ENCODE measurements around the gene LMNTD2.

LMNTD2 gene, protein sequence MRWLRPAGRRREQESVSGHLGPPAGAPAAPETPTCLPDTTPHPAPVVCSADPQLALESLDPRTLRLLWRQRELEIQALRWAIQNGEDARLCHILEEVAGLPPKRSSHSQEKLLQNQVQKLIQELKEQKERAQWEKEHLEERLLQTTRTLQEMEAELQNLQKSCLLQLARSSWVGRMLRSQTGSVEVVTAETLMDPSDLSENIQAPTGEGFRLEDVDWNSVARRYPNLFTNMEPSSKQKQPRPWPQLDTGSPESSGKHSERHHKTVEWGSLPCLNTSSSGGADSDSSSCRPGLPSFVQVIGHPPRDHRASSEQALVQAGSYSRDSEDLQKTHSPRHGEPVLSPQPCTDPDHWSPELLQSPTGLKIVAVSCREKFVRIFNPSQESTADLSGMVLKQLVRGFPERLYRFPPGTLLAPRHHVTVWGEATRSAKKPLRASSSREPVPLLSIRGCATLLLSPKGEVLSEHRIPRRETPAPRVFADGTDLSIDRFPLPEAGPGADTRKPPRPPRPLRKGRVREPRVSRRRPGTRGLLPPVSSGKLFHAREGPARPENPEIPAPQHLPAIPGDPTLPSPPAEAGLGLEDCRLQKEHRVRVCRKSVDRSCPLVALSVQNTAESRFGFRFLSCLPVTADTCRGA

DNA sequence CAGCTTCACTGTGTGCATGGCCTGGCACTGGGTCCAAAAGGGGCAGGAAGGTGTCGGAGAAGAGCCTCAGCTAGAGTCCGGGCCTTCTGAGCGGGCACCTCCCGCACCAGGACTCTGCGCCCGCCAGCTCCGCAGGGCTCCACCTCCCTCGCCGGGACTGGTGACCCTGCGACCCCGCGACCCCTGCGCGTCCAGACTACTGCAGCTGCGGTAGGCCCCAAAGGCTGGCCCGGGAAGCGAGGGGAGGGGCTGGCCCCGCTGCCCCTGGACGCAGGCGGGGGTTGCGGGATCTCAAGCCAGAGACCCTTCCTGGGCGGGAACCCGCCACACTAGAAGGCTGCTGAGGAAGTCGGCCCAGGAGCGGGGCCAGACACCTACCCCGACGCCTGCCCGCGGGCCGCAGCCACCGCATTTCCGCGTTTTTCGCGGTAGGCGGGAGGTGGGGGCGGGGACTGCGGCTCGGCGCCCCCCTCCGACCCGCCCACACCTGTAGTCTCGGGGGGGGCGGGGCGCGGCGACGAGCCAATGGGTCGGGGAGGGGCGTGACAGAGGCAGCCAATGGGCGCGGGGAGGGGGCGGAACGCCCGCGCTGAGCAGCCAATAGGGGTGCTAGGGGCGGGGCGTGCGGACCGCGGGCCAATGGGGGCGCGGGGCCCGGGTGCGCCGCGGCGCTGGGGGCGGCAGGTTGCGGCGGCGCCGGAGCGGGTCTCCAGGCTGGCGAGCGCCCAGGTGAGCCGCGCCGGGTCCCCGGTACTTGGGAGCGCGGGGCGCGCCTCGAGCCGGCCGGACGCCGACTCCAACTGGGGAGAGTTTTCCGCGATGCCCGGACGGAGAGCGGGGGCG is at the start of gene LMNTD2, which contains the start of gene RASSF7:
Gene LMNTD2 (minus strand): TSS at position 434 of the 843 bp plus-strand sequence. CDS start 22 bp downstream, at position 412.
Gene RASSF7 (plus strand): TSS at position 666 of the 843 bp plus-strand sequence. CDS start 799 bp downstream, outside the sequence.
- H3K4me1 ChIP-seq (ENCODE audit: insufficient read depth, low read length) = peaks cover 9% of the 10 kb centered on the region
- peak within 1 kb of the TSS; percentile 83 for H3K9ac ChIP-seq (ENCODE audit: low read depth, low read length)
- H3K36me3 ChIP-seq (ENCODE audit: insufficient read depth, low read length) = no peaks in the 10 kb centered on the region
- no peaks in the 10 kb centered on the region for H3K9me3 ChIP-seq (ENCODE audit: control insufficient read depth, insufficient read depth, low read length)

DNA sequence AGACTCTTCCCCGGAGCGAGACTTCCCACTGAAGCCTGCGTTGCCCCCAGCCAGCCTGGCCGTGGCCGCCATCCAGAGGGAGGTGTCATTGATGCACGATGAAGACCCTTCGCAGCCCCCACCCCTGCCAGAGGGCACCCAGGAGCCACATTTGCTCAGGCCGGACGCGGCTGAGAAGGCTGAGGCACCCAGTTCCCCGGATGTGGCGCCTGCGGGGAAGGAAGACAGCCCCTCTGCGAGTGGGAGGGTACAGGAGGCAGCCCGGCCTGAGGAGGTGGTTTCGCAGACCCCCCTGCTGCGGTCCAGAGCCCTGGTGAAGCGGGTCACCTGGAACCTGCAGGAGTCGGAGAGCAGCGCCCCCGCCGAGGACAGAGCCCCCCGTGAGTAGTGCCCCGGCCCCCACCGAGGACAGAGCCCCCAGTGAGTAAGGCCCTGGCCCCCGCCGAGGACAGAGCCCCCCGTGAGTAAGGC is 48.8 kb upstream of the LMNTD2 start:
- H3K9me3 ChIP-seq (ENCODE audit: control insufficient read depth, insufficient read depth, low read length) = no peaks in the 10 kb centered on the region
- peaks cover 22% of the 10 kb centered on the region for H3K36me3 ChIP-seq (ENCODE audit: insufficient read depth, low read length)
- H3K4me1 ChIP-seq (ENCODE audit: insufficient read depth, low read length) = no peaks in the 10 kb centered on the region; the same call in 1 of the 2 replicates
- no peak overlapping the region for H3K9ac ChIP-seq (ENCODE audit: low read depth, low read length)

DNA sequence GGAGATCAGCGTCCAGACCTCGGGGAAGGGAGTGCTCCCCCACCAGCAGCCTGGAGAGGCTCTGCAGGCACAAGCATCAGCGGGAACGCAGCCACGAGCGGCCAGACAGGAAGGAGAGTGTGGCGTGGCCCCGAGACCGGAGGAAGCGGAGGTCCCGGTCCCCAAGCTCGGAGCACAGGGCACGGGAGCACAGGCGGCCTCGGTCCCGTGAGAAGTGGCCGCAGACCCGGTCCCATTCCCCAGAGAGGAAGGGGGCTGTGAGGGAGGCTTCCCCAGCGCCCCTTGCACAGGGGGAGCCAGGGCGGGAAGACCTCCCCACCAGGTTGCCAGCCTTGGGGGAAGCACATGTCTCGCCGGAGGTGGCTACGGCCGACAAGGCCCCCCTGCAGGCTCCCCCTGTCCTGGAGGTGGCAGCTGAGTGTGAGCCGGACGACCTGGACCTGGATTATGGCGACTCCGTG is 48.3 kb upstream of the LMNTD2 start:
- no peaks in the 10 kb centered on the region; the same call in 1 of the 2 replicates for H3K4me1 ChIP-seq (ENCODE audit: insufficient read depth, low read length)
- H3K9ac ChIP-seq (ENCODE audit: low read depth, low read length) = no peak overlapping the region
- H3K9me3 ChIP-seq (ENCODE audit: control insufficient read depth, insufficient read depth, low read length) = no peaks in the 10 kb centered on the region
- H3K36me3 ChIP-seq (ENCODE audit: insufficient read depth, low read length) = peaks cover 27% of the 10 kb centered on the region

DNA sequence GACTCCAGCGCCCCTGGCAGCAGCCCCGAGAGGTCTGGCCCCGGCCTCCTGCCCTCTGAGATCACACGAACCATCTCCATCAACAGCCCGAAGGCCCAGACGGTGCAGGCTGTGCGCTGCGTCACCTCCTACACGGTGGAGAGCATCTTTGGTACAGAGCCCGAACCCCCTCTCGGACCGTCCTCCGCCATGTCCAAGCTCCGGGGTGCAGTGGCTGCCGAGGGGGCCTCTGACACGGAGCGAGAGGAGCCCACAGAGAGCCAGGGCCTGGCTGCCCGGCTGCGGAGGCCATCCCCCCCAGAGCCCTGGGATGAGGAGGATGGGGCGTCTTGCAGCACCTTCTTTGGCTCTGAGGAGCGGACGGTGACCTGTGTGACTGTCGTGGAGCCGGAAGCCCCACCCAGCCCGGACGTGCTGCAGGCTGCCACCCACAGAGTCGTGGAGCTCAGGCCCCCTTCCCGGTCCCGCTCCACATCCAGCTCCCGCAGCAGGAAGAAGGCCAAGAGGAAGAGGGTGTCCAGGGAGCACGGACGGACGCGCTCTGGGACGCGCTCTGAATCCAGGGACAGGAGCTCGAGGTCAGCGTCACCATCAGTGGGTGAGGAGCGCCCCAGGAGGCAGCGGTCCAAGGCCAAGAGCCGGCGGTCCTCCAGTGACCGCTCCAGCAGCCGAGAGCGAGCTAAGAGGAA is 47.6 kb upstream of the LMNTD2 start:
- Histone ChIP-seq H3K36me3 (ENCODE audit: insufficient read depth, low read length) (peaks cover 27% of the 10 kb centered on the region), H3K9me3 (ENCODE audit: control insufficient read depth, insufficient read depth, low read length) (no peaks in the 10 kb centered on the region), H3K4me1 (ENCODE audit: insufficient read depth, low read length) (no peaks in the 10 kb centered on the region; the same call in 1 of the 2 replicates), H3K9ac (ENCODE audit: low read depth, low read length) (no peak overlapping the region)

DNA sequence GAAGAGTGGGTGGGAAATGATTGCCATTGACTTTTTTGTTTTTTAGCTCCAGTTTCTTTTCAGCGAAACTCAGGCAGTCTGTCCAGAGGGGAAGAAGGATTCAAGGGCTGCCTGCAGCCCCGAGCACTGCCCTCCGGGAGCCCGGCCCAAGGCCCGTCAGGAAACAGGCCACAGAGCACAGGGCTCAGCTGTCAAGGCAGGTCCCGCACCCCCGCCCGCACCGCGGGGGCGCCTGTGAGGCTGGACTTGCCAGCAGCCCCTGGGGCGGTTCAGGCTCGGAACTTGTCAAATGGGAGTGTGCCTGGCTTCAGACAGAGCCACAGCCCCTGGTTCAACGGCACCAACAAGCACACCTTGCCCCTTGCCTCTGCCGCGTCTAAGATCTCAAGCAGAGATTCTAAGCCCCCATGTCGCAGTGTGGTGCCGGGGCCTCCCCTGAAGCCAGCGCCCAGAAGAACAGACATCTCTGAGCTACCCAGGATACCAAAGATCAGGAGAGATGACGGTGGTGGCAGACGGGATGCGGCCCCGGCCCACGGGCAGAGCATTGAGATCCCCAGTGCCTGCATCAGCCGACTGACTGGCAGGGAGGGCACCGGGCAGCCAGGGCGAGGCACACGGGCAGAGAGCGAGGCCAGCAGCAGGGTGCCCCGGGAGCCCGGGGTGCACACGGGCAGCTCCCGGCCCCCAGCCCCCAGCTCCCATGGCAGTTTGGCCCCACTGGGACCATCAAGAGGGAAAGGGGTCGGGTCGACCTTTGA is 46.7 kb upstream of the LMNTD2 start:
- no peaks in the 10 kb centered on the region for H3K9me3 ChIP-seq (ENCODE audit: control insufficient read depth, insufficient read depth, low read length)
- H3K4me1 ChIP-seq (ENCODE audit: insufficient read depth, low read length) = no peaks in the 10 kb centered on the region
- no peak overlapping the region for H3K9ac ChIP-seq (ENCODE audit: low read depth, low read length)
- peaks cover 26% of the 10 kb centered on the region for H3K36me3 ChIP-seq (ENCODE audit: insufficient read depth, low read length)

DNA sequence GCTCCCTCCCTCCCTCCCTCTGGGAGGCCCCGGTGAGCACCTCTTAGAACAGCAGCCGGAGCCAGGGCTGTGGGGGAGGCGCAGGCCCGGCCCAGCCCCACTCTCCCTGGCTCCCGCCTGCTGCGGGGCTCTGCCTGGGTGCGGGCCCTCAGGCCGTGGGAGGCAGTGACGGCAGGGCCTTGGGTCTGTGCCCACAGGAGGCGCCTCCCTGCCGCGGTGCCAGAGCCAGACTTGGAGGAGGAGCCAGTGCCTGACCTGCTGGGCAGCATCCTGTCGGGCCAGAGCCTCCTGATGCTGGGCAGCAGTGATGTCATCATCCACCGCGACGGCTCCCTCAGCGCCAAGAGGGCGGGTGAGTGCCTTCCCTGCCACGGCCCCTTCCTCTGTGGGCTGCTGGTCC is 45.7 kb upstream of the LMNTD2 start:
- no peaks in the 10 kb centered on the region for H3K4me1 ChIP-seq (ENCODE audit: insufficient read depth, low read length)
- H3K36me3 ChIP-seq (ENCODE audit: insufficient read depth, low read length) = peaks cover 30% of the 10 kb centered on the region
- no peak overlapping the region for H3K9ac ChIP-seq (ENCODE audit: low read depth, low read length)
- H3K9me3 ChIP-seq (ENCODE audit: control insufficient read depth, insufficient read depth, low read length) = no peaks in the 10 kb centered on the region

DNA sequence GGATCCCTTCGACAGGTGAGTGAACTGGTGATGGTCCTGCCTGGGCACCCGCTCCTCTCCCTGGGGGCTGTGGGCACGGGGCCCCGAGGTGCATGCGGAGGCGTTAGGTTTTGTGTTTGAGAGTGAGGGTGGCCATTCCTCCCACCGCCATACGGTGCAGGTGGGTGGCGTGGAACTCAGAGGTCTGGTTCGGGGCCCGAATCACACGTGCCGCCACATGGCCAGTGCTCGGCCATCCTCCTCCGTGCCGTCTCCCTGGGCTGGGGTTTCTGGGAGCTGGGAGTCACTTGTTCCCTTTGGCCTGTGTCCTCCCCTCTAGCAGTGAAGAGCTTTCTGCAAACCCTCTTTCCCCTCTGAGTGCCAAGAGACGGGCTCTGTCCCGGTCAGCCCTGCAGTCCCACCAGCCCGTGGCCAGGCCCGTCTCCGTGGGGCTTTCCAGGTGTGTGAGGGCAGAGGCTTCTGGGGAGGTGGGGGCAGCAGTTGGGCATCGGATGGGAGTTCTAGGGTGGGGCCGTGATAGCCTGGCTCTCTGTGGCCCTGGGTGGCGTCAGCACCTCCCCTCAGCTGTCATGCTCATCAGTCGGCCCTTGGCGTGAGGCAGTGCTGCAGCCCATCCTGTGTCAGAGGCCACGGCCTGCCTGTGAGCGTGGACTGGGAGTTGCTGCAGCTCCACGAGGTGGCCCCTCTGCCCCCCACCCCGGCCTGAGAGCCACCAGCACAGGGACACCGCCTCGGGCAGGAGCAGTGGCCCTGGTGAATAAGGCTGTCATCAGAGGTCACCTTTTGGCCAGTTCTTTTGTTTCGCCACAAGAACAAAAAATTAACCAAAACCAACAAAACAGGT is 45.0 kb upstream of the LMNTD2 start:
- Histone ChIP-seq H3K36me3 (ENCODE audit: insufficient read depth, low read length) (peaks cover 30% of the 10 kb centered on the region), H3K4me1 (ENCODE audit: insufficient read depth, low read length) (no peaks in the 10 kb centered on the region), H3K9ac (ENCODE audit: low read depth, low read length) (no peak overlapping the region), H3K9me3 (ENCODE audit: control insufficient read depth, insufficient read depth, low read length) (no peaks in the 10 kb centered on the region)

DNA sequence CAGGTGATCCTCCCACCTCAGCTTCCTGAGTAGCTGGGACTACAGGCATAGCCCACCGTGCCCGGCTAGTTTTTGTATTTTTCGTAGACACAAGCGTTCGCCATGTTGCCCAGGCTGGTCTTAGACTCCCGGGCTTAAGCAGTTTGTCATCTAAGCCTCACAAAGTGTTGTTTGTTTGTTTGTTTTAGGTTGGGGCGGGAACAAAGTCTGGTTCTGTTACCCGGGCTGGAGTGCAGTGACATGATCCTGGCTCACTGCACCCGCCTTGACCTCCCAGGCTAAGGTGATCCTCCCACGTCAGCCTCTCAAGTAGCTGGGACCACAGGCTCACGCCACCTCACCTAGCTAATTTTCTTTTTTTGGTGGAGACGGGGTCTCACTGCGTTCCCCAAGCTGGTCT is 42.6 kb upstream of the LMNTD2 start:
- H3K4me1 ChIP-seq (ENCODE audit: insufficient read depth, low read length) = no peaks in the 10 kb centered on the region
- no peak overlapping the region for H3K9ac ChIP-seq (ENCODE audit: low read depth, low read length)
- no peaks in the 10 kb centered on the region for H3K9me3 ChIP-seq (ENCODE audit: control insufficient read depth, insufficient read depth, low read length)
- peaks cover 34% of the 10 kb centered on the region for H3K36me3 ChIP-seq (ENCODE audit: insufficient read depth, low read length)

DNA sequence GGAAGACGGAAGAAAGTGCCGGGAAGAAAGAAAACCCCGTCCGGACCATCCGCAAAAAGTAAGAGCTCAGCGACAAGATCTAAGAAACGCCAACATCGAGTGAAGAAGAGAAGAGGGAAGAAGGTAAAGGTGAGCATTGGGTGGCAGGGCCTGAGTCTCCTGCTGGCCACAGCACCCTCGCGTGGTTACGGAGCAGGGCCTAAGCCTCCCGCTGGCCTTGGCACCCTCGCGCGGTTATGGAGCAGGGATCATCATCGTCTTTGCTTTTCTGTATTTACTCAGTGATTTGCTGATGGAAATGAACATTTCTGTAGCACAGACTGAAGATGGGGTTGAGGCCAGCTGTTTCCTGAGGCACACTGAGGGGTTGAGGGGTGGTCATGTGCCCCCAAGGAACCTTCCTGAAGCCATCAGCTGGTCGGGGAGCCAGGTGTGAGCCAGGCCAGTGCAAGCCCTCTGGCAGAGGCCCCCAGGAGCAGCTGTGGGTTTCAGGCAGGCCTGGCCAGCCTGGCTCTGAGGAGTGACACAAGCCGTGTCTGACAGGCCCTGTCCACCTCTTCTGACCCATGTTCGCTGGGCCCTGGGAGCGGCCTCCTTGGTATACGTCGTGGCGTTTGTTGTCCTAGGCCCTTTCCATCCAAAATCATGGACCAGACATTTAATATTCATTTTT is 41.2 kb upstream of the LMNTD2 start:
- peaks cover 29% of the 10 kb centered on the region for H3K36me3 ChIP-seq (ENCODE audit: insufficient read depth, low read length)
- H3K9ac ChIP-seq (ENCODE audit: low read depth, low read length) = no peak overlapping the region
- no peaks in the 10 kb centered on the region for H3K9me3 ChIP-seq (ENCODE audit: control insufficient read depth, insufficient read depth, low read length)
- no peaks in the 10 kb centered on the region for H3K4me1 ChIP-seq (ENCODE audit: insufficient read depth, low read length)

DNA sequence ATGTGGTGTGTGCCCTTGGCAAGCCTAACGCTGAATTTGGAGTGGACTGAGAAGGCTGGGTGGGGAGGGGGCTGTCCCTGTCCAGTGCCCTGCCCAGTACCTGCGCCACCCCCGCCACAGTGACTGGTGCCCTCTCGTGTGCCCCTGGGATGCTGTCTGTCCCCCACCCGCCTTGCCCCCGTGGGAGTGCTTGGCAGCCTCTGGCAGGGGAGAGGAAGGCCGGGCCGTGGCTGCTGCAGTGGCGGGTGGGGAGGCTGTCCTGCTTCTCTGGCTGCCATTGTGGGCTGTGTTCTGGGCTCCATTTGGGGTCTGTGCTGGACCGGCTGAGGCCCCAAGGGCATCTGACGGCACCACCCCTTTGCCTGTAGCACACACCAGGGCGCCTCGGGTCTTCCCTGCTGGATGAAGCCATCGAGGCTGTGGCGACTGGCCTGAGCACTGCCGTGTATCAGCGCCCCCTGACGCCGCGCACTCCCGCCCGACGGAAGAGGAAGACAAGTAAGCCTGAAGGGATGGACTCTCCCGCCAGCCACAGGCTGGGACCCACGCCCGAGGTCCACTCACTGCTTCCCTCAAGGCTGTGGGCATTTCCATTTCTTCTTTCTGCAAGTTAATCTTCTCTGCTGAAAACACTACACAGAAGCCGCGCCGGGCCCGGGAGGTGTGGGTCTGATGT is 37.6 kb upstream of the LMNTD2 start:
- Histone ChIP-seq H3K9ac (ENCODE audit: low read depth, low read length) (no peak overlapping the region), H3K4me1 (ENCODE audit: insufficient read depth, low read length) (no peaks in the 10 kb centered on the region), H3K9me3 (ENCODE audit: control insufficient read depth, insufficient read depth, low read length) (no peaks in the 10 kb centered on the region), H3K36me3 (ENCODE audit: insufficient read depth, low read length) (peaks cover 26% of the 10 kb centered on the region)

DNA sequence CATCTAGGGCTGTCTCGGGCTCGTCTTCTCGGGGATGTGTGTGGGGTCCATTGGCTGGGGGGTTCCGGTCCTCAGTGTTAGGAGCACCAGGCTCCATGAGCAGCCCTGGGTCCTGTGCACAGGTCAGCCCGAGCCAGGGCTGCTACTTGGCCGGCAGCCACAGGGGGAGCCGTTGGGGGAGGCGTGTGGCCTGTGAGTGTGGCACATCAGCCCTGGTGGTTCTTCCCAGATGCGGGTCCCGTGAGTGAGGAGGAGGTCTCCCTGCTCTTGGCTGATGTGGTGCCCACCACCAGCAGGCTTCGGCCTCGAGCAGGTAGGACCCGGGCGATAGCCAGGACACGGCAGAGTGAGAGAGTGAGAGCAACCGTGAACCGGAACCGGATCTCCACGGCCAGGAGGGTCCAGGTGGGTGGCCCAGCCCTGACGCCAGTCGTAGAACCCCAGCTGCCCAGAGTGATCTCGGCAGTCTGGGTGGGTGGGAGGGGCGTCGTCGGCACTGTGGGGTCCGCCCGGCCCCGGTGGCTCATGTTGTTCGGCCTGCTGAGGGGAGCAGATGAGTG is 36.7 kb upstream of the LMNTD2 start:
- H3K9ac ChIP-seq (ENCODE audit: low read depth, low read length) = no peak overlapping the region
- H3K36me3 ChIP-seq (ENCODE audit: insufficient read depth, low read length) = peaks cover 27% of the 10 kb centered on the region
- no peaks in the 10 kb centered on the region for H3K9me3 ChIP-seq (ENCODE audit: control insufficient read depth, insufficient read depth, low read length)

More for the DNA sequence above, 36.7 kb upstream of the LMNTD2 start:
- no peaks in the 10 kb centered on the region for H3K4me1 ChIP-seq (ENCODE audit: insufficient read depth, low read length)
